Thyroid gland (tissue), 4 donors: ENCODE results near the gene MESP1. TPM values are rescaled to one million over a fixed set of nuclear protein-coding genes. Genes with fewer than 3 reads are reported as not detected.
A peak's percentile ranks its signal among the peaks of the same experiment; 100 is the strongest.

Source experiments
- DNase-seq, 2 donors: peaks; one replicate each; pipeline ENCODE4 v3.0.0-alpha.2; 2019
- H3K27ac ChIP-seq, 3 donors: fragments of 200-600 bp; sonication (generic); 1 replicate in 2 of 3; 2 replicates in 1 of 3; pipeline ENCODE4 v1.5.1; 2016 to 2019; ENCODE audit warnings: mild to moderate bottlenecking in 1 of 3, moderate library complexity in 1 of 3
- H3K27me3 ChIP-seq: fragments of 200-600 bp; sonication (generic); one replicate; pipeline ENCODE4 v1.5.1; 2019
- H3K36me3 ChIP-seq, 2 donors: fragments of 200-600 bp; sonication (generic); one replicate each; pipeline ENCODE4 v1.5.1; 2016 to 2019
- H3K4me1 ChIP-seq, 2 donors: fragments of 200-600 bp; sonication (generic); one replicate each; pipeline ENCODE4 v1.5.1; 2017 to 2019
- H3K4me3 ChIP-seq, 3 donors: fragments of 200-600 bp; sonication (generic); replicated peaks in 1 of 3; 1 replicate in 2 of 3; 2 replicates in 1 of 3; pipeline ENCODE4 v1.5.1; 2016; ENCODE audit warnings: mild to moderate bottlenecking in 1 of 3
- H3K9me3 ChIP-seq: fragments of 200-600 bp; sonication (generic); one replicate; pipeline ENCODE4 v1.5.1; 2017
- POLR2A ChIP-seq, 2 donors: fragments of 450-650 bp; IDR thresholded peaks; one replicate each; pipeline ENCODE4 v1.6.1; 2017; ENCODE audit warnings: antibody characterized with exemption in 2 of 2, mild to moderate bottlenecking in 2 of 2, moderate library complexity in 1 of 2
- WGBS, 2 donors: methylation state at CpG; one replicate each; pipeline ENCODE4 v1.1.5; 2017; 5-methylcytosine and 5-hydroxymethylcytosine counted together
- intact Hi-C: fragments of 100-400 bp; cut with DNase I; formaldehyde crosslinking; loops from one replicate; pipeline ENCODE4 v1.15.1; 2023
- total RNA-seq, 4 donors: library from RNA; depleted of rRNA; stranded (reverse); fragments of >200 nt; gene quantifications; one replicate each; pipeline ENCODE4 v1.2.3, GENCODE V29; 2016
- TF ChIP-seq, protein P1 (sequence below), 6 experiments: fragments of 200-600 bp in 3 of 6; fragments of 450-650 bp in 3 of 6; sonication (generic) in 3 of 6; IDR thresholded peaks; one replicate each; pipeline ENCODE4 v1.5.1; 2016 to 2019; ENCODE audit warnings: antibody characterized with exemption in 6 of 6, mild to moderate bottlenecking in 2 of 6, inconsistent platforms in 1 of 6, moderate library complexity in 1 of 6

Gene MESP1
- total RNA-seq, 4 donors from 2014 or later = 1.9 to 2.6 (median 2.1) TPM; not detected in 1

DNA sequence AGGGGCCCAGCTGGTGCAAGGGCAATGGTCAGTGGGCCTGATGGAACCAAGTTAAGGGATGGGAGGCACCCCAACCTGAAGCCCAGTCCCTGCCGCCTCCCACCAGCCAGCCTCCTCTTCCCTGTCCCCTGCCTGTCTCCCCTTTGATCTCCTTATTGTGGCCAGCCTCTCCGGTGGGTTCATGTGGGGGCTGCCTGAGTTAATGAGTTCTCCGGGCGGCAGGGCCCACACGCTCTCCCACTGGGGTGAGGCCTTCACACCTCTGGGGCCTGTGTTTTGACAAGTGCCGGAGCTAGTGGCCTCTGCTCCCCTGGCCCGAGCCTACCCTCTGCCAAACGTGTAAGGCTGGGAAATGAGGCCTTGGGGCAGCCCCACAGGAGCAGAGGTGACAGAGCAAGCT is 7.2 kb upstream of the MESP1 start:
- TF ChIP-seq POLR2A (IDR thresholded peaks at IDR 0.05) = no peak
- TF ChIP-seq, protein P1, sequence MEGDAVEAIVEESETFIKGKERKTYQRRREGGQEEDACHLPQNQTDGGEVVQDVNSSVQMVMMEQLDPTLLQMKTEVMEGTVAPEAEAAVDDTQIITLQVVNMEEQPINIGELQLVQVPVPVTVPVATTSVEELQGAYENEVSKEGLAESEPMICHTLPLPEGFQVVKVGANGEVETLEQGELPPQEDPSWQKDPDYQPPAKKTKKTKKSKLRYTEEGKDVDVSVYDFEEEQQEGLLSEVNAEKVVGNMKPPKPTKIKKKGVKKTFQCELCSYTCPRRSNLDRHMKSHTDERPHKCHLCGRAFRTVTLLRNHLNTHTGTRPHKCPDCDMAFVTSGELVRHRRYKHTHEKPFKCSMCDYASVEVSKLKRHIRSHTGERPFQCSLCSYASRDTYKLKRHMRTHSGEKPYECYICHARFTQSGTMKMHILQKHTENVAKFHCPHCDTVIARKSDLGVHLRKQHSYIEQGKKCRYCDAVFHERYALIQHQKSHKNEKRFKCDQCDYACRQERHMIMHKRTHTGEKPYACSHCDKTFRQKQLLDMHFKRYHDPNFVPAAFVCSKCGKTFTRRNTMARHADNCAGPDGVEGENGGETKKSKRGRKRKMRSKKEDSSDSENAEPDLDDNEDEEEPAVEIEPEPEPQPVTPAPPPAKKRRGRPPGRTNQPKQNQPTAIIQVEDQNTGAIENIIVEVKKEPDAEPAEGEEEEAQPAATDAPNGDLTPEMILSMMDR (IDR thresholded peaks at IDR 0.05) = no peak
- Histone ChIP-seq H3K4me3 (no peak overlapping the region), H3K4me1 (peaks cover 0 to 8% of the 10 kb centered on the region in 2 donors), H3K36me3 (no peaks in the 10 kb centered on the region), H3K27me3 (no peaks in the 10 kb centered on the region), H3K9me3 (no peaks in the 10 kb centered on the region), H3K27ac (no peak overlapping the region)
- intact Hi-C loops = no loop called here
- no peak for DNase-seq
- WGBS, 2 donors = 90 to 94% methylated on average over 8 of the region's 8 CpGs

DNA sequence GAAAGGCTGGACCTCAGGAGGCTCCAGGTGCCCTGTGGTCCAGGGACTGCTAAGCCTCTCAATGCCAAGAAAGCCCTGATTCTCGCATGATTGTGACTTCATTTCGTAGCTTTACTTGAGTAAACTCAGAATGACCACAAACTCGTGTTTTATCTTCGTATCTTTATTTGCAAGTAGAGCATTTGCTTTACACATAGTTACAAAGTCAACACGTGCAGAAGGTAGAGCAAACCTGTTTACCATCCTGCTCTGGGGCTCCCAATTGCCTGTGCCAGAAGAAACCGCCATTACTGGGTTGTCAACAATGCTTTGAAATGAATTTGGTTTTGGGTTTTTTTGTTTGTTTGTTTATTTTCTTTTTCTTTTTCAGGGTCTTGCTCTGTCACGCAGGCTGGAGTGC is 5.8 kb upstream of the MESP1 start:
- no peak overlapping the region for H3K4me3 ChIP-seq
- WGBS, 2 donors = 81 to 83% methylated on average over 7 of the region's 7 CpGs
- no peak overlapping the region for H3K27ac ChIP-seq
- no peak for TF ChIP-seq POLR2A (IDR thresholded peaks at IDR 0.05)
- TF ChIP-seq, protein P1 (IDR thresholded peaks at IDR 0.05) = no peak
- H3K27me3 ChIP-seq = no peaks in the 10 kb centered on the region
- no peaks in the 10 kb centered on the region for H3K9me3 ChIP-seq
- intact Hi-C loops = no loop called here
- no peaks in the 10 kb centered on the region for H3K36me3 ChIP-seq
- no peak for DNase-seq
- H3K4me1 ChIP-seq = peaks cover 0 to 12% of the 10 kb centered on the region in 2 donors

DNA sequence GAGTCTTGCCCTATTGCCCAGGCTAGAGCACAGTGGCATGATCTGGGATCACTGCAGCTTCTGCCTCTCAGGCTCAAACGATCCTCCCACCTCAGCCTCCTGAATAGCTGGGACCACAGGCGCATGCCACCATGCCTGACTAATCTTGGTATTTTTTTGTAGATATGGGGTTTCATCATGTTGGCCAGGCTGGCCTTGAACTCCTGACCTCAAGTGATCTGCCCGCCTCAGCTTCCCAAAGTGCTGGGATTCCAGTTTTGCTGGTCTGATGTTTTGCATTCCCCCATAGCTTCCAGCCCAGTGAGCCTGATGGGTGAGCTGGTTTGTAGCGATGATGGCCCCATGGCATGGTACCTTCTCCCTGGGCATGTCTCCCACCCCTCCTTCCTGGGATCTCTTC is 4.7 kb upstream of the MESP1 start:
- TF ChIP-seq POLR2A (IDR thresholded peaks at IDR 0.05) = no peak
- TF ChIP-seq, protein P1 (IDR thresholded peaks at IDR 0.05) = no peak
- intact Hi-C loops = no loop called here
- no peak for DNase-seq
- H3K4me3 ChIP-seq = no peak overlapping the region
- no peaks in the 10 kb centered on the region for H3K27me3 ChIP-seq
- WGBS, 2 donors = 80 to 90% methylated on average over 3 to 4 of the region's 4 CpGs
- no peak overlapping the region for H3K27ac ChIP-seq
- no peaks in the 10 kb centered on the region for H3K36me3 ChIP-seq
- peaks cover 0 to 20% of the 10 kb centered on the region in 2 donors for H3K4me1 ChIP-seq
- no peaks in the 10 kb centered on the region for H3K9me3 ChIP-seq

- H3K27ac ChIP-seq = no peak overlapping the region
- H3K36me3 ChIP-seq = no peaks in the 10 kb centered on the region
- intact Hi-C loops = no loop called here
- 79 to 81% methylated on average over 8 of the region's 8 CpGs for WGBS, 2 donors
- TF ChIP-seq, protein P1 (IDR thresholded peaks at IDR 0.05) = no peak
- TF ChIP-seq POLR2A (IDR thresholded peaks at IDR 0.05) = no peak
- no peaks in the 10 kb centered on the region for H3K9me3 ChIP-seq
- peaks cover 0 to 31% of the 10 kb centered on the region in 2 donors for H3K4me1 ChIP-seq
- peak in 1 of 2 donors; percentile 17 for DNase-seq
- no peaks in the 10 kb centered on the region for H3K27me3 ChIP-seq
- H3K4me3 ChIP-seq = no peak overlapping the region
Observed at GRCh38 chr15:89754361-89755154, 3.5 kb upstream of the MESP1 start.

GRCh38 chr15:89753855-89754254 is 2.8 kb upstream of the MESP1 start:
- intact Hi-C loops = no loop called here
- H3K4me1 ChIP-seq = peaks cover 0 to 31% of the 10 kb centered on the region in 2 donors
- no peaks in the 10 kb centered on the region for H3K36me3 ChIP-seq

More at GRCh38 chr15:89753855-89754254, 2.8 kb upstream of the MESP1 start:
- H3K27me3 ChIP-seq = no peaks in the 10 kb centered on the region
- H3K9me3 ChIP-seq = no peaks in the 10 kb centered on the region
- 68 to 83% methylated on average over 7 of the region's 7 CpGs for WGBS, 2 donors
- no peak overlapping the region for H3K27ac ChIP-seq
- no peak overlapping the region for H3K4me3 ChIP-seq
- no peak for TF ChIP-seq POLR2A (IDR thresholded peaks at IDR 0.05)
- TF ChIP-seq, protein P1 (IDR thresholded peaks at IDR 0.05) = no peak
- DNase-seq = peak in 1 of 2 donors; percentile 27
